A549 treated with AZD9567 at 1 μM for 4 hours (cell line): Measurements from ENCODE around the gene PGK1. TPM values are rescaled to one million over a fixed set of nuclear protein-coding genes. Genes with fewer than 3 reads are reported as not detected.

ENCODE experiments used
- total RNA-seq: library from RNA; stranded (reverse); fragments of 200-300 nt; extraction: Qiagen RNA extraction; gene quantifications from 5 replicates; pipeline ENCODE4 v1.2.3, GENCODE V29; 2022; ENCODE audit not compliant: insufficient read depth

The PGK1 gene
- 584 to 611 TPM (median 593 TPM) in 5 replicates for total RNA-seq

DNA sequence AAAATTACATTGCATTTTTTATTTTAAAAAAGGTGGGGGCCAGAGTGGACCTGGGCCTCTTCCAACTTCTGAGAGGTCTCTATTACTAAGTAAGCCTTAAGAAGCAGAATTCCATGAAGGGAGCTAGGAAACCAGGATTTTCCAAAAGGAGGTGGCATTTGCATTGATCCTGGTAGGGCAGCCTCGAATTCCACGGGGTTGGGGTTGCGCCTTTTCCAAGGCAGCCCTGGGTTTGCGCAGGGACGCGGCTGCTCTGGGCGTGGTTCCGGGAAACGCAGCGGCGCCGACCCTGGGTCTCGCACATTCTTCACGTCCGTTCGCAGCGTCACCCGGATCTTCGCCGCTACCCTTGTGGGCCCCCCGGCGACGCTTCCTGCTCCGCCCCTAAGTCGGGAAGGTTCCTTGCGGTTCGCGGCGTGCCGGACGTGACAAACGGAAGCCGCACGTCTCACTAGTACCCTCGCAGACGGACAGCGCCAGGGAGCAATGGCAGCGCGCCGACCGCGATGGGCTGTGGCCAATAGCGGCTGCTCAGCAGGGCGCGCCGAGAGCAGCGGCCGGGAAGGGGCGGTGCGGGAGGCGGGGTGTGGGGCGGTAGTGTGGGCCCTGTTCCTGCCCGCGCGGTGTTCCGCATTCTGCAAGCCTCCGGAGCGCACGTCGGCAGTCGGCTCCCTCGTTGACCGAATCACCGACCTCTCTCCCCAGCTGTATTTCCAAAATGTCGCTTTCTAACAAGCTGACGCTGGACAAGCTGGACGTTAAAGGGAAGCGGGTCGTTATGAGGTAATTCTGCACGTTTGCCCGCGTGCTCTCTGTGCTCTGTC lies at the start of gene PGK1:
TSS of gene PGK1 (plus strand) at position 626 of the 824 bp plus-strand sequence. CDS start at position 719, 93 bp downstream.

DNA sequence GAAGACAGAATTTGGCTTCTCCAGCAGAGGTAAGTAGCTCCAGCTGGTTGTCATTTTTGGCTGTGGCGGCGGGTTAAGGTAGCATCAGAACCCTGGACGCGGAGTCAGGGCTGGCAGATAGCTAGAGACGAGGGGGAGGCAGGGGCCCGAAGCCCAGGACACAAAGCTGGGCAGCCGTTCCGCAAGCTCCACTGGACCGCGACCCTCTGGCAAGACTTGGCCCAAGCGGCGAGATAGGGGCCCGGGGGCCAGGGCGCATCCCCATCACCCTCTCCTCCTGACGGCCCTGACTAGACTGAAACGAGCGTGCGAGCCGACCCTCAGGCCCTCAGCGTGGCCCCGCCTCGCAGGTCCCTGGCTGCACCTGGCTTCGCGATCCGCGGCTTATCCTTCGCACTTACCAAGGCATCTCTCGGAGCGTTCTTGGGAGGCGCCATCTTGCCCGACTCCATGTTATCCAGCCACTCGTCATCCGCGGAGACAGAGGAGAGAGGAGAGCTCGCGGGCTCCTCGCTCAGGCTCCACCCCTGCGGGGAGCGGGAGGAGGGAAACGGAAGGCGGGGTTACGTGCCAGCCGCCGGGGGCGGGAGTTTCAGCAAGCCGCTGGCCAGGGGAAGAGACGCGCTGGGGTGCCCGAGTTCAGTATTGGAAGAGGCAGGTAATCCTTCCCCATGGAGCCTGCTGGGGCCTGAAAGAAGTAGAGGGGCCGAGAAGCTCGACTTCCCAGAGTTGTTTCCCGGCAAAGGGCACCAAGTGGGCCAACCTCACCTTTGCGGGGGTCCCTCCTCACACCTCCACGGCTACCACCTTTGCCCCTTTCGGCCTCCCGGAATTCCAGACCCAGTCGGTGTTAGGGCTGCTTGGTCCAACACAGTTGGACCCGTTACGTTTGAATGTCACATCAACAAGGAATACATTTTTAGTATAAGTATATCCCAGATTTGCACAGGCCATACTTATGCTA lies 35.4 kb downstream of the PGK1 start, which contains the start of gene TAF9B:
TSS of gene TAF9B (minus strand) at position 491 of the 964 bp plus-strand sequence. CDS start at position 452, 39 bp downstream.

Other genes starting within 250 kb of the PGK1 start
- gene MAGT1, start 208.8 kb upstream of the PGK1 start, total RNA-seq, result 34.3 to 40.2 TPM (median 39.1 TPM) in 5 replicates
- 577 to 622 TPM (median 603 TPM) in 5 replicates for gene COX7B, start 204.8 kb upstream of the PGK1 start, total RNA-seq
- gene ATP7A, start 193.6 kb upstream of the PGK1 start, total RNA-seq, result 2.5 to 5.9 TPM (median 3.3 TPM) in 5 replicates
- 0.31 to 0.58 TPM (median 0.36 TPM) in 4 of 5 replicates, not detected in the other for gene PGAM4, start 134.6 kb upstream of the PGK1 start, total RNA-seq
- 9.3 to 16.8 TPM (median 11.9 TPM) in 5 replicates for gene TAF9B, start 35.4 kb downstream of the PGK1 start, total RNA-seq
- gene CYSLTR1, start 223.4 kb downstream of the PGK1 start, total RNA-seq, result not detected in 5 replicates